ENCODE results near the gene NR1H2. TPM values are rescaled to one million over a fixed set of nuclear protein-coding genes. Genes with fewer than 3 reads are reported as not detected.

Gene NR1H2
- total RNA-seq, 1 experiment from 2014 or later: 38.3 TPM

- Mint-ChIP-seq H3K27me3 (ENCODE audit: insufficient read depth, unreplicated experiment) (peaks cover 3% of the 10 kb centered on the region), H3K27ac (ENCODE audit: unreplicated experiment) (no peak overlapping the region), H3K4me1 (ENCODE audit: low read depth, unreplicated experiment) (peaks cover 5% of the 10 kb centered on the region), H3K36me3 (ENCODE audit: insufficient read depth, unreplicated experiment) (peaks cover 5% of the 10 kb centered on the region), H3K4me3 (ENCODE audit: unreplicated experiment) (no peak overlapping the region), H3K9me3 (ENCODE audit: unreplicated experiment) (no peaks in the 10 kb centered on the region)
- Histone ChIP-seq H3K4me3 (ENCODE audit: low read depth, low read length) (no peak overlapping the region), H3K36me3 (ENCODE audit: control insufficient read depth, insufficient read depth, low read length) (no peaks in the 10 kb centered on the region), H3K27me3 (replicated peaks; ENCODE audit: control insufficient read depth, insufficient read depth, low read length) (no peaks in the 10 kb centered on the region), H3K4me1 (no peaks in the 10 kb centered on the region), H3K9me3 (no peaks in the 10 kb centered on the region)
- TF ChIP-seq CTCF (IDR thresholded peaks at IDR 0.05; ENCODE audit: insufficient read depth in 1 of 2, low read depth in 1 of 2, low read length in 1 of 2, severe bottlenecking in 1 of 2, unreplicated experiment in 1 of 2): no peak
- ChIA-PET CTCF (no interaction called here), POLR2A (no interaction called here)
- no TSS peak for BruUV-seq (replicated peaks)
- intact Hi-C loops (cut with micrococcal nuclease; ENCODE audit: unreplicated experiment): loop anchor here (10.0 kb wide), 1 partner anchor 346 kb away; no protein-coding TSS in a partner anchor
- DNase-seq: no peak
Measured at GRCh38 chr19:50358483-50359327, 17.6 kb upstream of the NR1H2 start.

GRCh38 chr19:50359328-50359818 lies 16.9 kb upstream of the NR1H2 start:
- no TSS peak for BruUV-seq (replicated peaks)
- H3K9me3 ChIP-seq: no peaks in the 10 kb centered on the region
- Mint-ChIP-seq H3K4me3 (ENCODE audit: unreplicated experiment) (no peak overlapping the region), H3K27me3 (ENCODE audit: insufficient read depth, unreplicated experiment) (peaks cover 3% of the 10 kb centered on the region), H3K4me1 (ENCODE audit: low read depth, unreplicated experiment) (peaks cover 5% of the 10 kb centered on the region), H3K27ac (ENCODE audit: unreplicated experiment) (no peak overlapping the region), H3K36me3 (ENCODE audit: insufficient read depth, unreplicated experiment) (peaks cover 5% of the 10 kb centered on the region), H3K9me3 (ENCODE audit: unreplicated experiment) (no peaks in the 10 kb centered on the region)
- ChIA-PET CTCF (no interaction called here), POLR2A (no interaction called here)
- H3K4me3 ChIP-seq (ENCODE audit: low read depth, low read length): no peak overlapping the region
- no peak for DNase-seq
- no peaks in the 10 kb centered on the region for H3K27me3 ChIP-seq (replicated peaks; ENCODE audit: control insufficient read depth, insufficient read depth, low read length)
- intact Hi-C loops (cut with micrococcal nuclease; ENCODE audit: unreplicated experiment): loop anchor here (10.0 kb wide), 1 partner anchor 345 kb away; no protein-coding TSS in a partner anchor
- no peaks in the 10 kb centered on the region for H3K4me1 ChIP-seq
- H3K36me3 ChIP-seq (ENCODE audit: control insufficient read depth, insufficient read depth, low read length): no peaks in the 10 kb centered on the region
- TF ChIP-seq CTCF (IDR thresholded peaks at IDR 0.05; ENCODE audit: insufficient read depth in 1 of 2, low read depth in 1 of 2, low read length in 1 of 2, severe bottlenecking in 1 of 2, unreplicated experiment in 1 of 2): no peak

GRCh38 chr19:50361290-50362029 lies 14.8 kb upstream of the NR1H2 start:
- no TSS peak for BruUV-seq (replicated peaks)
- Mint-ChIP-seq H3K9me3 (ENCODE audit: unreplicated experiment) (no peaks in the 10 kb centered on the region), H3K4me3 (ENCODE audit: unreplicated experiment) (no peak overlapping the region), H3K27ac (ENCODE audit: unreplicated experiment) (no peak overlapping the region), H3K27me3 (ENCODE audit: insufficient read depth, unreplicated experiment) (peaks cover 6% of the 10 kb centered on the region), H3K36me3 (ENCODE audit: insufficient read depth, unreplicated experiment) (peaks cover 5% of the 10 kb centered on the region), H3K4me1 (ENCODE audit: low read depth, unreplicated experiment) (peaks cover 5% of the 10 kb centered on the region)
- DNase-seq: no peak
- Histone ChIP-seq H3K4me3 (ENCODE audit: low read depth, low read length) (no peak overlapping the region), H3K4me1 (no peaks in the 10 kb centered on the region), H3K9me3 (no peaks in the 10 kb centered on the region), H3K27me3 (replicated peaks; ENCODE audit: control insufficient read depth, insufficient read depth, low read length) (no peaks in the 10 kb centered on the region), H3K36me3 (ENCODE audit: control insufficient read depth, insufficient read depth, low read length) (0 out of 2 replicates have a peak, but pooled peaks cover 1% of the 10 kb centered on the region)
- POLR2A ChIA-PET: no interaction called here
- CTCF ChIA-PET: interaction anchor here (1.4 kb wide), 1 partner anchor 195 kb away, joined by 5 read pairs; no protein-coding TSS in a partner anchor
- TF ChIP-seq CTCF (IDR thresholded peaks at IDR 0.05; ENCODE audit: insufficient read depth in 1 of 2, low read depth in 1 of 2, low read length in 1 of 2, severe bottlenecking in 1 of 2, unreplicated experiment in 1 of 2): no peak
- intact Hi-C loops (cut with micrococcal nuclease; ENCODE audit: unreplicated experiment): loop anchor here (10.0 kb wide), 1 partner anchor 563 kb away; no protein-coding TSS in a partner anchor

Data from Caco-2 (cell line).